HFFc6 (cell line): ENCODE results near the gene INSYN2A. TPM values are rescaled to one million over a fixed set of nuclear protein-coding genes. Genes with fewer than 3 reads are reported as not detected.

Experiments
- DNase-seq: peaks from one replicate; pipeline ENCODE4 v3.0.0-alpha.2; 2018
- H3K27ac Mint-ChIP-seq: 2 replicates; pipeline ENCODE4 v1.8.0; 2020; ENCODE audit warnings: mild to moderate bottlenecking, mixed read lengths
- H3K27me3 Mint-ChIP-seq: 2 replicates; pipeline ENCODE4 v1.8.0; 2021; ENCODE audit warnings: mild to moderate bottlenecking, moderate library complexity, mixed read lengths; ENCODE audit not compliant: insufficient read depth
- H3K36me3 Mint-ChIP-seq: 2 replicates; pipeline ENCODE4 v1.8.0; 2021; ENCODE audit warnings: low read depth, mixed read lengths
- H3K4me1 Mint-ChIP-seq: 2 replicates; pipeline ENCODE4 v1.8.0; 2020; ENCODE audit warnings: low read depth, mixed read lengths
- H3K4me3 Mint-ChIP-seq: 2 replicates; pipeline ENCODE4 v1.8.0; 2020; ENCODE audit warnings: mild to moderate bottlenecking, moderate library complexity, mixed read lengths
- H3K9me3 Mint-ChIP-seq: 2 replicates; pipeline ENCODE4 v1.8.0; 2020; ENCODE audit warnings: mild to moderate bottlenecking, mixed read lengths
- CTCF ChIP-seq: fragments of 200-600 bp; sonication (generic); IDR thresholded peaks from 2 replicates; pipeline ENCODE4 v1.5.0; 2021; ENCODE audit warnings: antibody characterized with exemption, mild to moderate bottlenecking
- total RNA-seq, 6 experiments: library from RNA; stranded (reverse); fragmentation: NEBNext Ultra II Directional; extraction: Animal tissue kit (Norgen Biotek cat#: 25700); gene quantifications; 2 replicates in 1 of 6; 3 replicates in 5 of 6; pipeline ENCODE4 v1.2.3, GENCODE V29; 2021

The INSYN2A gene
- total RNA-seq, 6 experiments from 2014 or later: 0.05 to 0.24 (median 0.20) TPM

DNA sequence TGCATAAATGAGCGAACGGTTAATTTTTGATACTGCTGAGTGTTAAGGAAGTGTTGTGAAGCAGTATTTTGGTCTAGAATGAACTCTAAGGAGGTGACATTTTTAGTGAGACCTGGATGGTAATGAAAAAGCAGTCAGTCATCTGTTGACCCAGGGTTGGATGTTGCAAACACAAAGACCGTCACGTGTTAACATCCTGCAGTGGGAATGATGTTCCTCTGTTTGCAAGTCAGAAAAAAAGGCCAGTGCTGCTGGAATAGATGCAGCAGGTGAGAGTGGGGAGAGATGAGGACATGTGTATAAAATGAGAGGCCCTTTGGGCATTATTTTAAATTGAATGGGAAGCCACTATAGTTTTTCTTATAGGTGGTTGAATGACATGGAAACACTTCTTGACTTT is 39.3 kb downstream of the INSYN2A start:
- TF ChIP-seq CTCF: no peak
- Mint-ChIP-seq H3K27me3 (no peaks in the 10 kb centered on the region; the same call in none of the 2 replicates), H3K4me1 (peaks cover 47% of the 10 kb centered on the region), H3K27ac (no peak overlapping the region), H3K9me3 (no peaks in the 10 kb centered on the region), H3K36me3 (peaks cover 11% of the 10 kb centered on the region; the same call in 1 of the 2 replicates), H3K4me3 (no peak overlapping the region)
- DNase-seq: no peak

GRCh38 chr10:127154831-127155620 is 41.4 kb downstream of the INSYN2A start:
- Mint-ChIP-seq H3K27me3 (no peaks in the 10 kb centered on the region; the same call in none of the 2 replicates), H3K36me3 (peaks cover 20% of the 10 kb centered on the region; the same call in 1 of the 2 replicates), H3K27ac (peak overlapping the region; percentile 8; the same call in 1 of the 2 replicates), H3K4me3 (no peak overlapping the region), H3K4me1 (peaks cover 63% of the 10 kb centered on the region), H3K9me3 (no peaks in the 10 kb centered on the region)
- no peak for DNase-seq
- no peak for TF ChIP-seq CTCF

DNA sequence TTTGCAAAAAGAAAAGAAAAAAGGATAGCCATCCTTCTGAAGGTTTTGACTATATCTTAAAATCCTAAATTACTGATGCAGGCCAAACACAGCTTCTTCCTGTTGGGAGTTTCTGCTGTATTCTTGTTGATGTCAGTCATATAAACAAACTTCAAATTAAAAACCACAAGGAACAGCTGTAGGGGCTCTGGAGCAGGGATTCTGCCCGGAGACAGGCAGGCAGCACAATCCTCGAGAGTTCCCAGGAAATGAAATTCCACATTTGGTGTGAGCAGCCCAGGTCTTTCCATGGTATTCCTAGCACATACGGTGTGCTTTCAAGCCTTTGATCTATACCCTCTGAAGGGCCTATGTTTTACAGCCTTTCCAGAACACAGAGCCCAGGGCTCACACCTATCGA is 43.2 kb downstream of the INSYN2A start:
- H3K27me3 Mint-ChIP-seq: no peaks in the 10 kb centered on the region; the same call in none of the 2 replicates
- peaks cover 20% of the 10 kb centered on the region; the same call in 1 of the 2 replicates for H3K36me3 Mint-ChIP-seq
- H3K4me1 Mint-ChIP-seq: peaks cover 81% of the 10 kb centered on the region
- H3K4me3 Mint-ChIP-seq: no peak overlapping the region
- H3K9me3 Mint-ChIP-seq: no peaks in the 10 kb centered on the region
- no peak for TF ChIP-seq CTCF
- DNase-seq: no peak
- H3K27ac Mint-ChIP-seq: no peak overlapping the region

GRCh38 chr10:127151981-127152699 is 44.3 kb downstream of the INSYN2A start:
- no peak for TF ChIP-seq CTCF
- Mint-ChIP-seq H3K36me3 (peaks cover 21% of the 10 kb centered on the region; the same call in 1 of the 2 replicates), H3K27ac (peak overlapping the region; percentile 44), H3K4me1 (peaks cover 83% of the 10 kb centered on the region), H3K4me3 (no peak overlapping the region), H3K9me3 (no peaks in the 10 kb centered on the region), H3K27me3 (peaks cover 2% of the 10 kb centered on the region)
- no peak for DNase-seq

DNA sequence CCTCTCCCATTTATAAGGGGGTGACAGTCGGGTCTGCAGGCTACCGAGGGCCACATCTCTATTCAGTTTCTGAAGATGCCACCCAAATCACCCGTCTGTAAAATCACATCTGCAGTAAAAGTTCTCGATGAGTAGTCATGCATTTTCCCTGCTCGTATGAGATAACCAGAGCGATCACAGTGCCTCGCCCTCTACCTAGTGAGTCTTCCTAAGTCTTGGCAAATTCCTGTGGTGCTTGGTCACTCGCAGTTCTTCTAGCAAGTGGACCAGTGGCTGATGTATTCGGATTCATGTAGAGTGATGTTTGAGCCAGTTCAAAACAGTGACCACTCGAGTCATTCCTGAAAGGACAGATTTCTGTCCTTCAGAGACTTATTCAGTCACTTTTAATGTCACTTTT is 44.9 kb downstream of the INSYN2A start:
- Mint-ChIP-seq H3K4me3 (no peak overlapping the region), H3K4me1 (peaks cover 84% of the 10 kb centered on the region), H3K27ac (peak overlapping the region; percentile 44), H3K36me3 (peaks cover 22% of the 10 kb centered on the region), H3K27me3 (peaks cover 2% of the 10 kb centered on the region), H3K9me3 (no peaks in the 10 kb centered on the region)
- peak; percentile 6 for DNase-seq
- TF ChIP-seq CTCF: no peak
